Stimulated activated CD4-positive, alpha-beta T cell treated with anti-CD3 and anti-CD28 coated beads, Interleukin-1b, Interleukin-23, amount 100 ng/mL, for 4 hours (primary cell): ENCODE measurements around the gene BTG2.
"Not testable (repeated sequence)": the region's sequence is repeated elsewhere in the genome, so short reads cannot be mapped to it uniquely, and the experiment has no call there.

ENCODE experiments used
- DNase-seq, 2 donors: peaks; one replicate each; pipeline ENCODE4 v3.0.0-alpha.2; 2020; ENCODE audit warnings: low read depth in 2 of 2

BTG2 gene, protein sequence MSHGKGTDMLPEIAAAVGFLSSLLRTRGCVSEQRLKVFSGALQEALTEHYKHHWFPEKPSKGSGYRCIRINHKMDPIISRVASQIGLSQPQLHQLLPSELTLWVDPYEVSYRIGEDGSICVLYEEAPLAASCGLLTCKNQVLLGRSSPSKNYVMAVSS

DNA sequence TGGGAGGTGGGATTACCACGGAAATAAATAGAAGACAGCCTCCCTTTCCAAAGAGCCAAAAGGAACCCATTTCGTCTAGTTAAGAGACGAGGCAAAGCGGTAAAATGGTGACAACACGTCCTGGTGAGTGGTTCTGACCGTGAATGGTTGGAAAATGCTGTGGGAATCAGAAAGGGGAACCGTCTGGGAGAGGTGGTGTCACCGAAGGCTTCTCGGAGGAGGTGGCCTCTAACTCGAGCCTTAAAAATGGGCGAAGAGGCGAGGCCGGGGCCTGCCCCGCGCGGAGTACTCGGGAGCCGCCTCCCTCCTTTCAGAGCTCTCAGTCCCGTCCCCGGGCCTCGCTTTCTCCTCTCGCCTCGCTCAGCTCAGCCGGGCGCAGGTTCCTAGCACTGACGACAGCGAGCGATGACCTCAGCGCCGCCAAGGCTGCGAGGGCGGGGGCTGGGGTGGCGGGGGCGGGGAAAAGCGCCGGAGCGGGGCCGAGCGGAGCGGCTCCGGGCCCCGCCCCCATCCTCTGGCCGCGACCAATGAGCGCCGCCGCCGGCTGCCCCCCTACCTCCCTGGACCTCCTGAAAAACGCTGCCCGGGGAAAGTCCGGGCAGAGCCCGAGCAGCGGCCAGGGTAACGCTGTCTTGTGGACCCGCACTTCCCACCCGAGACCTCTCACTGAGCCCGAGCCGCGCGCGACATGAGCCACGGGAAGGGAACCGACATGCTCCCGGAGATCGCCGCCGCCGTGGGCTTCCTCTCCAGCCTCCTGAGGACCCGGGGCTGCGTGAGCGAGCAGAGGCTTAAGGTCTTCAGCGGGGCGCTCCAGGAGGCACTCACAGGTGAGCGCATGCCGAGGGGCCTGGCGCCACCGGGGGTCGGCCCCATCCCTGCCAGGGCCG lies at the start of gene BTG2:
Gene BTG2 (plus strand): TSS at position 601 of the 890 bp plus-strand sequence. CDS start 88 bp downstream, at position 689.
- peak; percentile 89 to 92 for DNase-seq

DNA sequence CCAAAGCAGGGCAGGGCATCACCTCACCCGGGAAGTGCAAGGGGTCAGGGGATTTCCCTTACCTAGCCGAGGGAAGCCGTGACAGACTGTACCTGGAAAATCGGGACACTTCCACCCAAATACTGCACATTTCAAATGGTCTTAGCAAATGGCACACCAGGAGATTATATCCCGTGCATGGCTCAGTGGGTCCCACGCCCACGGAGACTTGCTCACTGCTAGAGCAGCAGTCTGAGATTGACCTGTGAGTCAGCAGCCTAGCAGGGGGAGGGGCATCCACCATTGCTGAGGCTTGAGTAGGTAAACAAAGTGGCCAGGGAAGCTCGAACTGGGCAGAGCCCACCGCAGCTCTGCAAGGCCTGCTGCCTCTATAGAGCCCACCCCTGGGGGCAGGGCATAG lies 48.7 kb upstream of the BTG2 start:
- DNase-seq = not testable (repeated sequence)

DNA sequence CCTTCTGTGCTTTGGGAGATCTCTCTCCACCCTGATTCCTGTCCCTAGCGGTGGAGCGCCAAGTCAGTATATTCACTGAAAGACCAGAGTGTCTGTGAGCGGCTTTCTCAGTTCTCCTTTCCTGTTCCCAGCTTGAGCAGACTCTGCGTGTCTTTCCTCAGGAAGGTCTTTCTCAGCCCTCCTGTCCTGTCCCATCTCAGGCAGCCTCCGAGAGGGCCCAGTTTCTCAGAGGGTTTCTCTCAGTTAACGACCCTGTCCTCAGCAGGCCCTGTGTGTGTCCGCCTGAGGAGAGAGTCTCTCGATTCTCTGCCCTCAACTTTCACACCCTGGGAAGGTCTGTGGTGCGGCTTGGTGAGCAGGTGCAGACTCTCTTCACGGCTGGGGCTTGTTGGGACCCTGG lies 41.8 kb upstream of the BTG2 start:
- no peak for DNase-seq

DNA sequence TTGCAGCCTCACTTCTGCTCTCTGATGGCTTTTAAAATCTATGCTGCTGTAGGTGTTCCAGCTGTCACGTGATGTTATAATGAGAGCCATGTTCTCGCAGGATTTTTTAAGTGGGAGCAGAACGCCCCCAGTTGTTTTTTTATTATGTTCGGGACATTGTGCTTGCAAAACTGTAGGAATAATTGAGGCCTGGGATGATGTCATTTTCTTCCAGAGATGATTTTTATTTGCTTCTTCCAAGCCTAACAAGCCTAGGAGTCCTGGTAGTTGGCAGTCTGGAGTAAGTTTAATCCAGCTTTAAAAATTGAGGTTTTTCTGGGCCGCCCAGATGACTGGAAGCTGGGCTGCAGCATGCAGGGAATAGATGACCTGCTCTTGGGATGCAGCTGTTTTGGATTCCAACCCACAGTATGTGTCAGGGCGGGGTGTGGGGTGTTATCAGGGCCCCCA lies 41.2 kb upstream of the BTG2 start:
- no peak for DNase-seq

DNA sequence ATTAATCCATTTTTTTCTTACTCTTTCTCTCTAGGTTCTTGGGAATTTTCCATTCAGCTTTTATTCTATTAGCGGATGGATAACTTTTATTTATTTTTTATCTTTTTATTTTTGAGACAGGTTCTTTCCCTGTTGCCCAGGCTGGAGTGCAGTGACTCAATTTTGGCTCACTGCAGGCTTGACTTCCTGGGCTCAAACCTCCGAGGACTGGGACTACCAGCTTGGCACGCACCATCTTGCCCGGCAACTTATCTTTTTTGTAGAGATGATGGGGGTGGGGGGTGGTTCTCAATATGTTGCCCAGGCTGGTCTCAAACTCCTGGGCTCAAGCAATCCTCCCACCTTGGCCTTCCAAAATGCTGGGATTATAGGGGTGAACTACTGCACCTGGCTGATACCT lies 39.8 kb upstream of the BTG2 start:
- no peak for DNase-seq

DNA sequence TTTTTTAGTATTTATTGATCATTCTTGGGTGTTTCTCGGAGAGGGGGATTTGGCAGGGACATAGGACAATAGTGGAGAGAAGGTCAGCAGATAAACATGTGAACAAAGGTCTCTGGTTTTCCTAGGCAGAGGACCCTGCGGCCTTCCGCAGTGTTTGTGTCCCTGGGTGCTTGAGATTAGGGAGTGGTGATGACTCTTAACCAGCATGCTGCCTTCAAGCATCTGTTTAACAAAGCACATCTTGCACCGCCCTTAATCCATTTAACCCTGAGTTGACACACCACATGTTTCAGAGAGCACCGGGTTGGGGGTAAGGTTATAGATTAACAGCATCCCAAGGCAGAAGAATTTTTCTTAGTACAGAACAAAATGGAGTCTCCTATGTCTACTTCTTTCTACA lies 39.2 kb upstream of the BTG2 start:
- not testable (repeated sequence) for DNase-seq

DNA sequence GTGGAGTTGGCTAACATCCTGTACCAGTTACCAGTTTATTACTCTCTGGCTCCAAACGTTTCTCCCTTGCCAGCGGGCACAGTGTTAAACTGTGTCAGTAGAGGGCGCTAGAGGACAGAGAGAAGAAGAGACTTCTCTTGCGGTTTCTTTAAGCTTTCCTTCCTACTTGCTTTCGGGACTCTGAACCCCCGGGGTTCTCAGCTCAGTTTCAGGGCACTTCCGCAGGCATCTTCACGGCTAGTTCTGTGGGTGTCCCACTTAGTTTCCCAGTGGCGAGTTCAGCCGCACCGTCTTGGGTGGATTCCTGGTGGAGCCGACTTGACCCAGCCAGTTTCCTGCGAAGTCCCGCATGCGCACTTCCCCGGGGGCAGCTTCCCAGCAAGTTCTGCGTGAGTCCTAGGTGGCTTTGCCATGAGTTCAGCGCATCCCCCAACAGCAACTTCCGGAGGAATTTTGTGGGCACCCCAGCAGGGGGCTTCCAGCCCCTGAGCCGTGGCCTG lies 37.9 kb upstream of the BTG2 start:
- DNase-seq = peak; percentile 62 to 83

DNA sequence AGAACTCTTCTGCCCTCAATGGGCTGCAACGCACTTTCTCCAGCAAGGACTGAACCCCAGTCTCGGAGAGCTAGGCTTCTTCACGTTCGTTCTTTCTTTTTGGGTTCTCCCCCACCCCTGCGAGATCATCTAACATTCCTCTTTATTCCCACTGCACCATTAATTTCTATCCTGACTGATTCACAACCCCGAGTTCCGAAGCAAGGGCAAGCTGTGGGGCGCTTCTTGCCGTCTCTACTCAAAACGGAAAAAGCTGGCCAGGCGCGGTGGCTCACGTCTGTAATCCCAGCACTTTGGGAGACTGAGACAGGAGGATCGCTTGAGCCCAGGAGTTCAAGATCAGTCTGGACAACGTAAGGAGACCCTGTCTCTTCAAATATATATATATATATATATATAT lies 37.4 kb upstream of the BTG2 start:
- no peak for DNase-seq

DNA sequence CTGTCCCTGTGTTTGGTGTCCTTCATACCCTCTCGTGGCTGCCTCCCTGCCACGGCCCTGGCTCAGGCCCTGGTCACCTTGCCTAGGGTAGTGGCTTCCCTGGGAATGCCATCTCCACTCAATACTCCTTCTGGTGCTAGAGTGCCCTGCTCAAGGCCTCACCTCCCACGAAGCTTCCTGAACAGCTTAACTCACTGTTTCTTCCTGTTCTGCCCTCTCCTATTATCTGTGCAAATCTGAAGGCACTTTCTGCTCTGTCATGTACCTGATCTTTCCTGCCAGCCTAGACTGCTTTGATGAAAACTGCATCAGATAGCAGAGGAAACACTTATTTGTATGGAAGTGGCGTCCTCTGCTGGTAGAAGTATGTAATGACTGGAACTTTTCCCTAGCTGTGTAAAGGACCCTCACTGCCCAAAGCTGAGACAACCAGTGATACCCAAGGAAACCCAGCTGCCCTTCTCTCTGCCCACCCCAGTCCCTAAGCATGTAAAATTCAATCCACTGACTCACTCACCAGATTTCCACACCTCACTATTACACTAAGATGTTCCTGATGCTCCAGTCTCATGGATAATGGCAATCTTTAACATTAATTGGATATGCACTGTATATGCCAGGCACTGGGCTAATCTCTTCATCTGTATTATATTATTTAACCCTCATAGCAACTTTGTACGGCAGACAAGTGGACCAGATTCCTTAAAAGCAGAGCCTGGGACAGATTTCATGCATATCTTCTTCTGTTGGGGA lies 36.2 kb upstream of the BTG2 start:
- DNase-seq = no peak

DNA sequence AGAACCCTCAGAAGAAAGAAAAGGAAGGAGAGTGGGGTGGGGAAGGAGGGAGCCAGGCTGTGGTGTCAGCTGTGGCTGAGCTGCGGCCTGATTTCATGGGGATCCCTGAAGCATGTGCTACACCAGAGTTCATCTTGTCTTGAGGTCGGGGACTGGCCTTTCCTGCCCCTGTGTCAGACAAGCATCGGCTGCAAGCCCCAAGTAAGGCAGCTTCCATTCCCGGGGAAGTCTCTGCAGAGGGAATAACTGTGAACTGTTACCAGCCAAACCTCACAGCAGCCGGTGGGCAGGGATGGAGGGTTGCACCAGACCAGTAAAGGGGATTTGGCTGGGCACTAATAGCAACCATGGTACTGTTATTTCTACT lies 35.7 kb upstream of the BTG2 start:
- no peak for DNase-seq

DNA sequence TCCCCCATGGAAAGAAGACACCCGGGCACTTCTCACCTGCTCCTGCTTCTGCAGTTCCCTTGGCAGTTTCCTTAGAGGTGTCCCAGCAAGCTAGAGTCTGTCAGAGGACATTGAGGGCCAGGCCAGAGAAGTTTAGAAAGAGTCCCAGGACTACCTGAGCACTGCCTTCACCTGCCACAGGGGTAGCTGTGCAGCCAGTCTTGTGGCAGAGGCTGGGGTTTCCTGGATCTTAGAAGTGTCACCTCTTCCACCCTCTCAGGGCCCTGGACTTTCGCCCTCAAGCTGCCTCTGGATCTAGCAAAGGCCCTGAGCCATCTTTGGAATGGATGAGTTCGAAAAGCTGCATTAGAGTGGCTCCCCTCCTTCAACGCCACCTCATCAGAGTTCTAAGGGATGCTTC lies 34.9 kb upstream of the BTG2 start:
- no peak for DNase-seq

DNA sequence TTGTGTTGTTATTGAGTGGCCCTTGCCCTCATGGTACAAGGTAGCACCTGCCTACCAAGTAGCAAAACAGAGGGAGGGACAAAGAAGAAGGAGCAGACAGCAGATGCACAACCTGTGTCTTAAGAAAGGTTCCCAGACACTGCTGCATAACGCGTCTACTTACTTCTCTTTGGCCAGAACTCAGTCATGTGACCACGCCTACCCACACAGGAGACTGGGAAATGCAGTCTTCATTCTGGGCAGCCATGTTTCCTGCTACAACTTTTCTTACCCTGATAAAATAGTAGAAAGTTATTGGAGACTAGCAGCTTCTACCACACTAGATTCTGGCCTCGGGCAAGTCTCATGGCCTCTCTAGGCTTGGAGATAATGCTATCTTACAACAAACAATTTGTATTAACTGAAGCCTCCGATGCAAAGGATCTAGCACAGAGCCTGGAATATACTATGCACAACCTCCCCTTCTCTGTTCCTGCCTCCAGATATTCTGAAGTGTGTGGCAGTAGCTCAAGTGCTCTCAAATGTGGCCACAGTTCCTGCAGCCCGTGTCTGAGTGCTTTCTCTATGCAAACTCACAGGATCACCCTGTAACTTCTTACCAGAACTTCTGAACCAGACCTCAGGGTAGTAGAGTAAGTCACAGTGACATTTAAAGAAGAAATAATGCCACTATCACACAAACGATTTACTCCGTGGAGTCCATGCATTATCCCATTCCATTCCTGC lies 34.1 kb upstream of the BTG2 start:
- no peak for DNase-seq

DNA sequence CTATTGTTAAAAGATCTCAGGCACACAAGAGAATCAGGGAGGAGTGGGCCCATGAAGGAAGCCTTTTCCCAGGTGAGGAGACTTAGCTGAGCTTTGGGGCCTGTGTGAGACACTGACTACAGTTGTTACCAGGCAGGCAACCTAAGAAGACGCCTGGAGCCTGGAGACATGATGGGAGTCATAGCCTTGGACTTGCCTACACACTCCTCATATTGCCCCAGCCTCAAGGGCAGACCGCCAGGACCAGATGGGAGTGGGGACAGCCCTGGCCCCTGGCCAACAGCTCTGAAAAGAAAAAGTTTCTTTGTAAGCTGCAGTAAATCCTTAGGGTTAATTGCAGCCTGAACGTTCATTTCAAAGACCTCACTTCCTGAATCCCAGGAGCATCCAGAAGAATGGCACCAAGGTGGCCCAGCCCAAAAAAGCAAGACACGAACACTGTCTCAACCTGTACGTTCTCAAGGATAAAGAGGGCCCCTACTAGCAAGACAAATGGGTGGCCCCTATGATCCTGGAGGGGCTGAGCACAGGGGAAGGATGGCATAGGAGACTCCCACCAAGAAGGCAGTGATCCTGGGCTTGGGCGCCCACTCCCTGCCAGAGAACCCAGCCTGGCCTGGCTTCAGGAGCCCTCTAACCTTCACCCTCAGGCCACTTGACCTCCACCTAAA lies 33.2 kb upstream of the BTG2 start:
- DNase-seq = no peak

DNA sequence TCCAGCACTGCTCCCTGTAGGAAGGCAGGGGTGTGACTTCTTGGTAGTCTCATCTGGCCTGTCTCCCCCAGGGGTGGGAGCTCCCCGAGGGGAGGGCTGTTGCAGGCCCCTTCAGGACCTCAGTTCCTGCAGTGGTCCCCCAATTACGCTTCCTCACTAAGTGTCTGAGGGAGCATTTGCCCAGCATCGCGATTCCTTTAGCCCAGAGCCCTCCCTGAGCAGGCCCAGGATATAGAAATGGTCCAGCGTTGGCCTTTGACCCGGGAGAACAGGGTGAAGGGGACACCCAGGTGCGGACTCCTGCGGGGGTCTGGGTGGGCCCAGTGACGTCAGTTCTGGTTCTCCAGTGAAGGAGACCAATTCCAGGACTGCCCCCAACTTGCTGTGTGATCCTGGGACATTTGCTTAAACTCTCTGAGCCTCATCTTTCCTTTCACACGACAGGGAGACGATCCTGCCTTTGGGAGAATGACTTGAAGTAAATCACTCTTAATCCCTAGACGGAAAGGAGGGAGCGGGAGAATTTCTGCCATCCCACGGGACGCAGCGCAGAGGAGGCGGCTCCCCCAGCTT lies 32.6 kb upstream of the BTG2 start:
- DNase-seq = no peak

DNA sequence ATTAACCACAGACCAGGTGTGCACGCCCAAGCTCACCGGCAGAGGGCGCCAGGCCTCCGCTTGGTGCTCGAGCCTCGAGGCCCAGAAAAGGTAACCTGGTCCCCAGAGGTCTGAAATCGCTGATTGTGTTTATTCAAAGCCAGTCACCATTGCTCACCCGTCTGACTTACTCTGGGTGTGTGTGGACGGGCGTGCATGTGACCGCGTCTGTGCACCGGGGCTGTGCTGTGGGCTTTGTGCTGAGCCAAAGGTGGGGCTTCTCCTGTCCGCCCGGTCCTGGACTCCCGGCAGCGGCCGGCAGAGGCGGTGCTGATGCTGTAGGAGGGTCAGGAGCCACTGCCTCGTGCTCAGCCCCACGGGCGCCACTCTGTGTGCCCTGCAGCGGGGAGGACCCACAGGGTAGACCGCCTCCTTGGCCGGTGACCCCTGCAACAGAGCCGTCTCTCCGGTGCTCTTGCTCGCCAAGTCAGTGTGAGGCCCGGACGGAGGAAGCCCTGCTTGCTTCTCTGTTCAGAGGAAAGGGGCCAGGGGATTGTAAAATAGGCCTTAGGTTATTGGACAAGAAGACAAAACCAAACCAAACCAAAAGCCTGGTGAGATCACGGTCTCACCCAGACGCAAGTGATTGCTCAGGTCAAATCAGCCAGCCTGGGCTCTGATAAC lies 32.0 kb upstream of the BTG2 start:
- DNase-seq = peak; percentile 92

DNA sequence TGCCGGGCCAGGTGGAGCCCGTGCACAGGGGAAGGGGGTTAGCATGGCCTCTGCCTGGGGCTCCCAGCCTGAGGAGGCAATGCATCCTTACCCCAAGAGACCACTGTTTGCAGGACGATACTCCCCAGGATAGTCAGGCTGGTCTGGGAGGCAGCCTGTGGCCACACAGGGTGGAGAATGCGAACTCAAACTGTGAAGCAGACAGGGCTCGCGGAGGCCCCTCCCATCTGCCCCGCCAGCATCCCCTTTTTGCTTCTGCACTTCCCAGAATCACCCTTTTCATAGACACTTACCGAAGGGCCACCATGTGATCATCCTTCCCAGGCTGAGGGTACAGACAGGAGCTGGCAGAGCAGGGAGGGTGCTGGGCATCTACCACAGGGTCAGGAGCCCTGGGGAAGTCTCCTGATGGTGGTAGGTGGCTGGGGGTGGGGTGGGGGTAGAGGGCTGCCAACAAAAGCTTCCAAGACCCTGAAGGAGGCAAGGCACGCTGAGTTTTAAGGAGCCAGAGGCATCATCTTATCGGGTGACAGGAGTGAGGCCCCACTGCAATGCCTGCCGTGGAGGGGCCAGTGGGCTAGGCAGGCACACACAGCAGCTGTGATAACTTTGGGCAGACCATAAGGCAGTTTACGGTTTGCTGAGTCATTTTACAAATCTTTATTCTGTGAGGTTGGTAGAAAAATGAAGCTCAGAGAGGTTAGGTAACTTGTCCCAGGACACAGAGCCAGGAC lies 31.3 kb upstream of the BTG2 start:
- DNase-seq = no peak

DNA sequence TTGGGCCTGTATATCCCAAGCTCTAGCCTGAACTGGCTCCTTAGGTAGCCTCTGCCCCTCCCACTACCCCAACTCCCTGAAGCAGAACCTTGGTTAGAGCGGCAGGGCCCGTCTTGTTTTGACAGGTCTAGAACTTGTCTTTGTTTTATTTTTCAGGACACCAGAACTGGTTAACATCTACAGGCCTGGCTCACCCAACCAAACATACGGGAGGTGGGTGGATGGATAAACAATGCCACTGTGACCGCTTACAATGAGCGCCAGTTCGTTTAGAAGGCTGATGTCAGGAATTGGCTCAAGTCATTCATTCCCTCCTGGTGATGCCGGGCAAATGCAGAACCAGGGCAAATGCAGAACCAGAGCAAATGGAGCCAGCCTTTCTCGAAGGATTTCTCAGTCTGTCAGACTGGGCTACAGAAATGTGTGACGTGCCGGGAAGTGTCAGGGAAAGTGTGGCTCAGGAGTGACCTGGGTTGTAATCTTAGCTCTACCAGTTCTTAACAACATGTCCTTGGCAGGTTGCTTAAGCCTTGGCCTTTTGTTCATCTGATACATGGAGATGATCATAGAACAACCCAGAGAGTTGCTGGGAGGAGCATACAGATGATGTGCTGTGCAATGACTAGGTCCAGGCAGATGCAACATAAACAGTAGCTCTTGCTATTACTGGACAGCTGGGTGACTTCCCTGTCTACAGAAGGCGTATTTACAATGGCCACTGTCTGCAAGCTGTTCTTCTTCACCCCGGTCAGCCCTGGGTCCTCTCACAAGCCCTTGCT lies 30.5 kb upstream of the BTG2 start:
- no peak for DNase-seq

DNA sequence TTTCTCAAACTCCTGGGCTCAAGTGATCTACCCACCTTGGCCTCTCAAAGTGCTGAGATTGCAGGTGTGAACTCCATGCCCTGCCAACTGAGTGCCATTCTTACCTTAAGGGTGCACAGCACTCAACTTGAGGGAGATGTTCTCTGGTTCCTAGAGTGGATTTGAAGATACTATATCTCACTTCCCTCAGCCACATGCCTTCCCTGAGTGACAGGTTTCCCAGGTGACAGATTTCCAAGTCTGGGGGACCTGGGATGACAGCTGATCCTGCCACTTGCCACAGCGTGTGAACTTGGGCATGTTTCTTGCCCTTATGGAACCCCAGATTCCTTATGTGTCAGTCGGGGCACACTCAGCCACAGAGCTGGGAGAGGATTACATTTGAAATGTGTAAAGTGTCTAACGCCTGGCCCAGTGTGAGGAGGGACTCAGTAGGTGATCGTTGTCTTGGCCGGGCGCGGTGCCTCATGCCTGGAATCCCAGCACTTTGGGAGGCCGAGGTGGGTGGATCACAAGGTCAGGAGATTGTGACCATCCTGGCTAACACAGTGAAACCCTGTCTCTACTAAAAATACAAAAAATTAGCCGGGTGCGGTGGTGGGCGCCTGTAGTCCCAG lies 29.6 kb upstream of the BTG2 start:
- DNase-seq = no peak
